ENCODE data around the gene EML4.
"Not testable (repeated sequence)": the region's sequence is repeated elsewhere in the genome, so short reads cannot be mapped to it uniquely, and the experiment has no call there.

EML4 gene

DNA sequence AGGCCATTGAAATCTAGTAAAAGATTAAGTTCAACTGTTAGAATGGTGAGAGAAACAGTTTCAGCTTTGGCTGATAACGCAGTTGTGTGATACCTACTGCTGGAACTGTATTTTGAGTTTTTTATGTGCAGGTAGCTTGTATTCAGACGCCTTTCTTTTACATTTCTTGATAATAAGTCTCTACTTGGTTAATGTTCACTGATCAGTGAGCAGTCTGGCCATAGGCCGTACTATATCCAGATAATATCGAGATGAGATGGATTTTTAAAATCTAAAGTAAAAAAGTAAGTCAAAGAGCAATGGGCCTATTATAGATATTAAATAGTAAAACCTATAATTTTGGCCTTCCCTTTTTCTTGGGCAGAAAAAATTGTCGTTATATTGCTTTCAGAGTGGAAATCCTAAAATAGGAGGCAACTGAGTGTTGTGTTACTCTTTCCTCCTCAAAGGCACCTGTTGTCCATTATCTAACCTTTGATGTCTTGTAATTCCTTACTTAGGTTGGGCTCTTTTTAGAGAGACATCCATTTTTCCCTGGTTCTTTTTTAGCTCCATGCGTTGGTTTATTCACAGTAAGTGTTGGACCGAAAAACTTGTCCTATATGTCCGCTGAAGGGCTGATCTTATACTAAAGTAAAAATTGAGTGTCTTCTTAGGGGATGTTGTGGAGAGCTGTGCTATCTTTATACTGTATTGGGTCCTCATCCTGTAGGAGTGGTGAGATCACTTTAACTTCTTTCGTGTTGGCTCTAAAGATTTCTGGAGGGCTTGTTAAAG lies 1.7 kb downstream of the EML4 start:
- DNase-seq: no peak

- DNase-seq: no peak
These were observed 2.3 kb downstream of the EML4 start for GRCh38 chr2:42171396-42171980.

DNA sequence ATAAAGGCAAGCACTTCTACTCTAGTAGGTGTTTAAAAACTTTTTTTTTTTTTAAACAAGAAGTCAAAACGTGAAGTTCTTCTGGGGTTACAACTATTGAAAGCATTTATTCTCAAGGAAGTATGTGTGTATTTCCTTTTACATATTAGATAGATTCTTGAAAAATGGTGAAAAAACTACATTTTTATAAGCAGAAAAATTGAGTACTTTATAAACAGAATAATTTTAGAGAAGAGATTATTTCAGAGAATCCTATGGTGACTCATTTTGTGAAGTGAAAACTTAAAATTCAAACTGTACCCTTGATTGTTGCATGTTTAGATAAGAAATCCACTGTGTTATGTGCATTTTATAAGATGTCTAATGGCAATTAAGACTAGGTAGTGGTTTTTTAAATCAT lies 2.9 kb downstream of the EML4 start:
- DNase-seq: no peak

DNA sequence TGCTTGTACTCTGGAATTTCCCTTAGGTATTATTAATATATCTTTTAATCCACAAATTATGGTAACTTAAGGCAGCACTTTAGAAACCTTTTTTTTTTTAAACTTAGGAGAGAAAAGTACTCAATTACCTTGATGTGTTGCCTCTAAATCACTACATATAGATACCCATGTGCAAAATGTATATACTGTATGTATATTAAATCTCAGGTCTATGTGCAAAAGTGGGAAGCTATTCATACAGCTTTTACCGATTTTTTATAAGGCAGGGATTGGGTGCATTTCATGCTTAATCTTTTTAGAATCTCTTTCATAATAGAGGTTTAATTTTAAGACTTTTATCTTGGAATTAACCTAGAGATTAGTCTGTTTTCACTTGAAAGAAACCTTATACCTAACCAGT lies 3.4 kb downstream of the EML4 start:
- DNase-seq: no peak

DNA sequence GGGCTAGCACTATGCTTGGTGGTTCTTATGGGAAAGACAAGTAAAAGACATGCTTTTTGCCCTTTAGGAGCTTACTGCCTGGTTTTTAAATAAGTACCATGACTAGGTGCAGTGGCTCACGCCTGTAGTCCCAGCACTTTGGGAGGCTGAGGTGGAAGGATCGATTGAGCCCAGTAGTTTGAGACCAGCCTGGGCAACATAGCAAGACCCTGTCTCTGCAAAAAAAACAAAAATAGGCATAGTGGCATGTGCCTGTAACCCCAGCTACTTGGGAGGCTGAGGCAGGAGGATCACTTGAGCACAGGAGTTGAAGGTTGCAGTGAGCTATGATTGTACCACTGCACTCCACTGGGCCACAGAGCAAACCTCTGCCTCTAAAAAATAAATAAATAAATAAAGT lies 4.3 kb downstream of the EML4 start:
- not testable (repeated sequence) for DNase-seq

DNA sequence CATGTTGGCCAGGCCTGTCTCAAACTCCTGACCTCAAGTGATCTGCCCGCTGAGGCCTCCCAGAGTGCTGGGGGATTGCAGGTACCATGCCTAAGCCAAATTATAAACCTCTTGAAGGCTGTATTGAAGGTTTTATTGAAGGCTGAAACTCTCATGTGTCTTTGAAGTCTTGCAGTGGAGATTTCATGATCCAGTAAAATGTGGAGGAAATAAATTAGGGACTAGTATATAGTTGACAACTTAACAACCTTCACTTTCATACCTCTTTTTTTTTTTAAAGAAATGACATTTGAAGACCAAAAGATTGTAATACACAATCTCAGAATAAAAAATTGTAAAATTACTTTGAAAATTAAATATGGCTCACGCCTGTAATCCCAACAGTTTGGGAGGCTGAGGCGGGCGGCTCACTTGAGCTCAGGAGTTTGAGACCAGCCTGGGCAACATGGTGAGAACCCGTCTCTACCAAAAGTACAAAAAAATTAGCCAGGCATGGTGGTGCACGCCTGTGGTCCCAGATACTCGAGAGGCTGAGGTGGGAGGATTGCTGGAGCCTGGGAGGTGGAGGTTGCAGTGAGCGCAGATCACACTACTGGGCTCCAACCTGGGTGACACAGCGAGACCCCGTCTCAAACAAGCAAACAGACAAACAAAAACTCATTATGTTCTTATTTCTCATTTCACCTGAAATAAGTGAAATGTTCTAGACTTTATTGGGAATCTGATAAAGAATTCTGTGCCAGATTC lies 8.0 kb downstream of the EML4 start:
- DNase-seq: no peak

GRCh38 chr2:42178335-42178734 lies 9.2 kb downstream of the EML4 start:
- no peak for DNase-seq

DNA sequence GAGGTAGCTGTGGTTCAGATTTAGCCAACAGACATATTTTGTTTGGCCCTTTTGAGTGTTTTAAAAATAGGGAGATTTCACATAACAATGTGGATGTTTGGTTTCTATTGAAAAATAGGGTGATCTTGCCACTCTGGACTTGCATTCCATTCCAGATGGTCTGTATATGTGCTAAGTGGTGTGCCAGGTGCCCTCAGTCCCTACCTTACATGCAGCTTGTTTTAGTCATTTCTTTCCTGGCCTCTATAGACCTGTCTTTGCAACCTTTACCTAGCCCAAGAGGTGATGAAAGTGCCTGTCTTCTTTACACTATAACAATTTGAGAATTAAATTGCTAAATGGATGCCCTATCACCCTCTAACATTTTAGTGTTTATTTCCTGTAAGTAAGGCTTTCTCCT lies 11.1 kb downstream of the EML4 start:
- DNase-seq: no peak

DNA sequence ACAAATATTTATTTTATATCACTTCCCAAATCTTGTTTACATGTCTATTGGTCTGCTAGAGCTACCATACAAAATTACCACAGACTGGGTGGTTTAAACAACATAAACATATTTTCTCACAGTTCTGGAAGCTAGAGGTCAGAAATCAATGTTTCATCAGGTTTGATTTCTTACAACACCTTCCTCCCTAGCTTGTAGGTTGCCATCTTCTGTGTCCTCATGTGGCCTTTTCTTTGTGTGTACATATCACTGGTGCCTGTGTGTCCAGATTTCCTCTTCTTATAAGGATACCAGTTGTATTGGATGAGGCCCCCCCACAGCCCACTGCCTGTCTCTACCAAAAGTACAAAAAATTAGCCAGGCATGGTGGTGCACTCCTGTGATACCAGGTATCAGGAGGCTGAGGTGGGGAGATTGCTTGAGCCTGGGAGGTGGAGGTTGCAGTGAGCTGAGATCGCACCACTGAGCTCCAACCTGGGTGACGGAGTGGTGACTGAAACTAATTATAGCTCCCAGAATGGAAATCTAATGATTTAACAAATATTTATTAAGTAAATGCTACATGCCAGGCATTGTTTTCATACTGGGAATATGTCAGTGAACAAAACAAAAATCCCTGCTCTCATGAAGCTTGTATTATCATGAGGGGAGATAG lies 13.6 kb downstream of the EML4 start:
- no peak for DNase-seq

- no peak for DNase-seq
These were observed 14.6 kb downstream of the EML4 start for GRCh38 chr2:42183775-42184174.

- no peak for DNase-seq
These were observed 15.2 kb downstream of the EML4 start for GRCh38 chr2:42184346-42184745.

DNA sequence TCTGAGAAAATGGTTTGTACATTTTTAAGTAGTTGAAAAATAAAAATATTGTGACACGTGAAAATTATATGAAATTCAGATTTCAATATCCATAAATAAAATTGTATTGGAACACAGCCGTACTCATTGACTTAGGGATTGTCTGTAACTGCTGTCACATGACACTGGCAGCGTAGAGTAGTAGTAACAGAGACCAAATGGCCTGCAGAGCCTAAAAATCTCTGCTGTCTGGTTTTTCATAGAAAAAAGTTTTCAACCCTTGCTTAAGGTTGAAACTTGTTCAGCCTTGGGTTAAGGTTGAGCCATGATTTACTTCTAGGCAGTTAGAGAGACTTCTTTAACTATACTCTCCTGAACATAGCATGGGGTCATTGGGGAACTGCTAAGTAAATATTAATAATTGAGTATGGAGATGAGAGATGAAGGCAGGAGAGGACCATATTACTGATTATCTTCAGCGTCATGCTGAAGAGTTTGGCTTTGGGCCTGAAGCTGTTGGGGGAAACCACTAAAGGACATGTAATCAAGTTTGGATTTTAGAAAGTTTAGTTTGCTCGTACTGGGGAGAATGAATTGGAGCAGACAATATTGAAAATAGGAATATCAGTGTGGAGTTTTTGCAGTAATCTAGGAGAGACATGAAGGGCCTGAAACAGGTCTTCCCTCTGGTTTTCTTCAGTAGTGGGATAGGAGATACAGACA lies 16.2 kb downstream of the EML4 start:
- no peak for DNase-seq

- no peak for DNase-seq
These were observed 17.2 kb downstream of the EML4 start for GRCh38 chr2:42186366-42186765.

DNA sequence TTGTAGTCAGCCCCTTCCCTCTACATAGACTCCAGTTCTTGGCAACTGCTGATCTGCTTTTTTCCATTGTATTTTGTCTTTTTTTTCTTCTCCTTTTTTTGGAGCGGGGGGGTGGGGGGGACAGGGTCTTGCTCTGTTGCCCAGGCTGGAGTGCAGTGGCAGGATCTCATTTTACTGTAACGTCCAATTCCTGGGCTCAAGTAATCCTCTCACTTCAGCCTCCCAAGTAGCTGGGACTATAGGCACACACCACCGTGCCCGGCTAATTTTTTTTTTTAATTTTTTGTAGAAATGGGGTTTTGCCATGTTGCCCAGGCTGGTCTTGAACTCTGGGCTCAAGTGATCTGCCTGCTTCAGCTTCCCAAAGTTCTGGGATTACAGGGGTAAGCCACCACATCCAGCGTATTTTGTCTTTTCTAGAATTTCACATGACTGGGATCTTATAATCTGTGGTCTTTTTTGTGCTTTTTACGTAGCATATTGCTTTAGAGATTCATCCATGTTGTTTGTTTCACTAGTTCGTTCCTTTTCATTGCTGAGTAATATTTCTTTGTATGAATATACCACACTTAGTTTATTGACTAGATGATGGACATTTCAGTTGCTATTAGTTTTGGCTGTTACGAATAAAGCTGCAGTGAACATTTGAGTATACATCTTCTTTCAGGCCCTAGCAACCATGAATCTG lies 17.9 kb downstream of the EML4 start:
- no peak for DNase-seq

DNA sequence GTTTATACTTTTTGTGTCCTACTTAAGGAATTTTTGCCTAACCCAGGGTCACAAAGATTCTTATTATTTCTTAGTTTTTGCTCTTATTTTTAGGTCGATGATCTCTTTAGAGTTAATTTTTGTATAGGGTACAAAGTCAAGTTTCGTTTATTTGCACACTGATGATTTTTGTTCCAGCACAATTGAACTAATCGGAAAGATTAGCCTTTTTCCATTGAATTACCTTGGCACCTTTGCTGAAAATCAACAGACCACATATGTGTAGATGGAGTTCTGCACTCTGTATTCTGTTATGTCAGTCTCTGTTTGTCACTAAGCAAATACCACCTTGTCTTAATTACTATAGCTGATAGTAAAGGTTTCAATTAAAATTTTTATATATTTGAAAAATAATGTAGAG lies 18.7 kb downstream of the EML4 start:
- DNase-seq: no peak

DNA sequence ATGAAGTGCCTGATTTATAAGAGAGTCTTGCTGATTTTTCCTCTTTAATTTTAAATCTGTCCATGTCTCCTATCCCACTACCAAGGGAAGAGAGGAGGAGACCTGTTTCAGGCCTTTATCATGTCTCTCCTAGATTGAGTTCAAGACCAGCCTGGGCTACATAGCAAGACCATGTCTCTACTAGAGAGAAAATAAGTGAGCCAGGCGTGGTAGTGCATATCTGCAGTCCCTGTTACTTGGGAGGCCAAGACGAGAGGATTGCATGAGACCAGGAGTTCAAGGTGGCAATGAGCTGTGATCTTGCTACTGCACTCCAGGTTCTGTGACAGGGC lies 20.0 kb downstream of the EML4 start:
- no peak for DNase-seq

DNA sequence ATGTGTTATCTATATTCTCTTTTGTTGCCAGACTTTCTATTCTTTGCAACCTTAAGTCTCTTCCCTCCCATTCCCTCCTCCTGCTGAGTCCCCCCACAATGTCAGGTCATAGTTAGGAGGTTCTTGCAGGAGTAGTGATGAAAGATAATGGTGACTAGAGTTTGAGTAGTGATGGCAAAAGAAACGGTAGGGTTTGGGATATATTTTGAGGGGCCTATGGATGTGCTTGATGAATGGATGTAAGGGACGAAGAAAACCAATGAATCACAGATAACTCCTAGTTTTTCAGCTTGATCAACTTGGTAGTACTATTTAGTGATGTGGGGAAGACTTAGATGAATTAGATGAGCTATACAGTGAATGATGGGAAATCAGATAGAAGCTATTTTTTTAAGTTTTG lies 21.0 kb downstream of the EML4 start:
- no peak for DNase-seq

DNA sequence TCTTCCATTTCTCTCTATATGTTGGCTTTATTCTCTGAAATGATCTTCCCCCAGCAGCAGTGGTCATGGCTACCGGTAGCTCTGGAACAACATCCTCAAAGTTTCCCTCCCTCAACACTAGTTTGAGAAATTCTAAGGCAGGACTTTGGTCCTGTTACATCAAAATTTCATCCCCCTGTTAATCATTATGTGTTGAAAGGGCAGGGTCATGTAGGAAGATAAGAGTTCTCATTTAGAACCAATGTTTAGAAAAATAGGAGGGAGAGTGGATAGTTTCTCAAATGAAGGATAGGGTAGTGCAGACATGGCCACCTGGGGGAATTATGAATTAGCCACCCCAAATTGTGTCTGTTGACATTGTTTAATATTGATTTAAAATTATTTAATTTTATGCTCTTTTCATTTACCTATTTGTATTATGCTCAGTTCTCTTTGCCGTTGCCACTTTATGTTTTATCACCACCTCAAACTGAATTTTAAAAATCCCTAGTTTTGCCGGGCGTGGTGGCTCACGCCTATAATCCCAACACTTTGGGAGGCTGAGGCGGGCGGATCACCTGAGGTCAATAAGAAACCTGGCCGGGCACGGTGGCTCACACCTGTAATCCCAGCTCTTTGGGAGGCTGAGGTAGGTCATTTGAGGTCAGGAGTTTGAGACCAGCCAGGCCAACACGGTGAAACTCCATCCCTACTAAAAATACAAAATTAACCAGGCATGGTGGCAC lies 22.3 kb downstream of the EML4 start:
- DNase-seq: no peak

GRCh38 chr2:42192010-42192373 lies 22.8 kb downstream of the EML4 start:
- no peak for DNase-seq

All from hypothalamus (tissue), 51 donors.